ENCODE measurements around the gene NOVA2. TPM values are rescaled to one million over a fixed set of nuclear protein-coding genes. Genes with fewer than 3 reads are reported as not detected.

Gene NOVA2
- total RNA-seq, 1 experiment from 2014 or later: not detected

DNA sequence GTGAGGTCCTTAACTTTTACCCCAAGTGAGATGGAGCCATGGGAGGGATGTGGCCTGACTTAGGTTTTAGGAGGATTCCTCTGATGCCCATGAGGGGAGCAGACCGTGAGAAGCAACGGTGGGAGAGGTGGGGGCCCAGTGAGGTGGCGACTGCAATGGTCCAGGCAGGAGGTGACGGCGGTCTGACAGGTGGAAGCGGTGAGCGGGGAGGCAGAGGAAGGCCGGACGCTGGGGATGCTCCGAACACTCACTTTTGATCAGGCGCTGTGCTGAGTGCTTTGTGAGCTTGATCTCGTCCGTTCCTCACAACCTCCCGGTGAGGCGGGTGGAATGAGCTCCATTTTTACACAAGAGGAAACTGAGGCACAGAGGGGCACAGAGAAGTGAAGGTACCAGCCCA is 11.6 kb downstream of the NOVA2 start:
- no peak for DNase-seq (ENCODE audit: low read depth)

DNA sequence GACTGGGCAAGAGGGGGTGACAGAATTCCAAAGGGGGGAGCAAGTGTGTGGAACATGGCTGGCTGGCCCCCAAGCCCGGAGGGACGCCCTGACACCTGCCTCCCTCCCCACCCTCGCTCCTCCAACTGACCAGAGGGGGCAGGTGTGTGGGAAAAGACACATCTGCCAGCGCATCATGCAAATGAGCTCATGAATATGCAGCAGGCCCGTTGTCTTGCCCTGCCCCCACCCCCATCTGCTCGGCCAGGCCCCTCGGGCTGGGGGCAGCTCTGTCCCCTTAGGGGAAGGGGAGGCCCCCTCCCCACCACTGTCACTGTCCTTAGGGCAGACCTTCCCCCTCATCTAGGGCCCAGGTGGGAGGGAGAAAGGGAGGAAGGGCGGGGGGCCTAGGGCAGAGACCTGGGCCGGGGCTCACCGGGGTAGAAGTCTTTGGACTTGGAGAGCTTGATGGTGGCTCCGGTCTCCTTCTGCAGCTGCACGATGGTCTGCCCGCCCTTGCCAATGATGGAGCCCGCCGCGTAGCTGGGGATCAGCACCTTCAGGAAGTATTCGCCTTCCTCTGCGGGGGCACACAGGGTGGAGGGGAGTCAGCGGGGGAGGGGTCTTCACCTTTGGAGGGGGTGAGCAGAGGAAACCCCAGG is 12.9 kb downstream of the NOVA2 start:
- no peak for DNase-seq (ENCODE audit: low read depth)

DNA sequence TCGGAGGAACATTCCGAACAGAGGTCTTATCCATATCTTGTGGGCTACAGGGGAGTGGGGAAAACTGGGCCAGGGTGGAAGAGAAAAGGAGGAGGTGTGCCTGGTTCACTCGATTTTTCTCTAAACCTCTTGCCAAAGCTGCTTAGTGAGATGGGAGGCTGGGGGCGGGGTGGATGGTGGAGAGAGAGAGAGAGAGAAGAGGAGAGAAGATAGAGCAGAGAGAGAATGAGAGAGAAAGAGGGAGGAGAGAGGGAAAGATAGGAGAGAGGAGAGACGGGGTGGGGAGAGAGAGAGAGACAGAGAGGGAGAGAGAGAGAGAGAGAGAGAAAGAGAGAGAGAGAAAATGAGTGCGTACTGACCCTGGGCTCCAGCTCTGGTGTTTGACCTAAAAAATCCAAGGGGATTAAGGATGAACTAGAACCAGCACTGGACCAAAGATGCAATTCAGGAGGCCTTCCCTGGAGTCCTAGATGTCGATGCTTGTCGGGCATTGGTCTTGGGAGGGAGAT is 14.1 kb downstream of the NOVA2 start:
- DNase-seq (ENCODE audit: low read depth): no peak

DNA sequence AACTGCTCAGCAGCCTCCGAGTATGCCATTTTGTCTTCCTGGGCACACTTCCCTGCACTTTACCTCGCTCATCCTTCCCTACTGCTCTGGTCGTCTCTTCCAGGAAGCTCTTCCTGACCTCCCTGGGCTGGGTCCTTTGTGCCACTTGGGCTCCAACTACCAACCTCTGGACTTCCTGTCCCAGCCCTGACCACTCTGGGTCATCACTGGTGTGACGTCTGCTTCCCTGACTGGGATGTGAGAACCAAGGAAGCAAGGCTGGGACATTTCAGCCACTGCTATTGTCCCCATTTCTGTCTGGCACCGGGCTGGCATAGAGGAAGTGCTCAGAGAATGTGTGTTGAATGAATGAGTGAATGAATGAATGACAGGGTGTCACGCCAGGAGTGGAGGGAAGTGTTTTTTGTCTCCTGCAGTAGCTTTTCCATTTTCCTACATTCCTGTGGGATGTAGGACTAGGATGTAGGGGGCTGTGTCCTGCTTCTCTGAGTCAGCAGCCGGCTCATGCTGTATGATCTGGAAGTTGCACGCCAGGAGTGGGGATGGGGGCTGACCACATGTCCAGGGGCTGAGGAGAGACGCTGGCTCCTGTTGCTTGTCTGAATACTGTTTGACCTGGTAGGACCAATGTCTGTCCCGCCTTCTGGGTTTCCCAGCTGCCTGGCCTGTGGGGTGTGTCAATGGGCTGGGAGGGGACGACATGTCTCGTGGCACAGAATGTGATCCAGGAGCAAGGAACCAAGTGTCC is 14.7 kb downstream of the NOVA2 start:
- peak; percentile 28 for DNase-seq (ENCODE audit: low read depth)

DNA sequence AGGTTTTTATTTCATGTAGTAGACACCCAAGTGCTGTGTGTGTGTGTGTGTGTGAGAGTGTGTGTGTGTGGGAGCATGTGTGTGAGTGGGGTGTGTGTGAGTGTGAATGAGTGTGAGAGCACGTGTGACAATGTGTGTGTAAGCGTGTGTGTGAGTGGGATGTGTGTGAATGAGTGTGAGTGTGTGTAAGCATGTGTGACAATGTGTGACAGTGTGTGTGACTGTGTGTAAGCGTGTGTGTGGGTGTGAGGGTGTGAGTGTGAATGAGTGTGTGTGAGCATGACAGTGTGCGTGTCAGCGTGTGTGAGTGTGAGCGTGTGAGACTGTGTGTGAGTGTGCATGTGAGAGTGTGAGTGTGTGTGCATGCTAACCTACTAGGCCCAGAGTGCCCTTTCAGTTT is 15.3 kb downstream of the NOVA2 start:
- no peak for DNase-seq (ENCODE audit: low read depth)

DNA sequence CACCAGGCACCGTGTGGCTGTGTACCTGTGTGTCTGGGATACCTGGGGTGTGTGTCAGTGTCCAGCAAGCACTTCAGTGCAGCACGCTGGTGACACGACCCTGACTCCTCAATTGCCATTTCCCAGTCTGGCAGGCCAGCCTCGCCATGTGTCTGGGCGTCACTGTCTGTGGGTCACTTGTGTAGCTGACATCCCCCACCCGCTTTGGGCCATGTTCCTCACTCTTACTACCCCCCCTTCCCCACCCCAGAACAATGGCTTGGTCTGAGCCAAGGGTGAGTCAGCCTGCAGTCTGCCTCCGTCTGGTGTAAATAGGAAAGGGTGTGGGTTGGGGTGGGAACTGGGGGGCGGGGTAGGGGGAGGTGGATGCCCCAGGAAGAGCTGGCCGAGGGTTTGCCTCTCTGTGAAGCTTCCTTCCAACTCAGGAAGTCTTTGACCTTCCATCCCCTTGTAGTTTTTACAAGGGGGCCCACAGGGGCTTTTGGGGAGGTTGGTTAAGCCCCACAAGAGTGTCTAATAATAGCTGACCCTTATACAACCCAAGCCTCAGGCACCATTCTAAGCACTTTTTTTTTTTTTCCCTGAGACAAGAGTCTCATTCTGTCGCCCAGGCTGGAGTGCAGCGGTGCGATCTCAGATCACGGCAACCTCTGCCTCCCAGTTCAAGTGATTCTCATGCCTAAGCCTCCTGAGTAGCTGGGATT is 17.6 kb downstream of the NOVA2 start:
- DNase-seq (ENCODE audit: low read depth): peak; percentile 73

- no peak for DNase-seq (ENCODE audit: low read depth)
Observed at GRCh38 chr19:45954156-45954555, 19.5 kb downstream of the NOVA2 start.

- no peak for DNase-seq (ENCODE audit: low read depth)
Observed at GRCh38 chr19:45953676-45954075, 20.0 kb downstream of the NOVA2 start.

DNA sequence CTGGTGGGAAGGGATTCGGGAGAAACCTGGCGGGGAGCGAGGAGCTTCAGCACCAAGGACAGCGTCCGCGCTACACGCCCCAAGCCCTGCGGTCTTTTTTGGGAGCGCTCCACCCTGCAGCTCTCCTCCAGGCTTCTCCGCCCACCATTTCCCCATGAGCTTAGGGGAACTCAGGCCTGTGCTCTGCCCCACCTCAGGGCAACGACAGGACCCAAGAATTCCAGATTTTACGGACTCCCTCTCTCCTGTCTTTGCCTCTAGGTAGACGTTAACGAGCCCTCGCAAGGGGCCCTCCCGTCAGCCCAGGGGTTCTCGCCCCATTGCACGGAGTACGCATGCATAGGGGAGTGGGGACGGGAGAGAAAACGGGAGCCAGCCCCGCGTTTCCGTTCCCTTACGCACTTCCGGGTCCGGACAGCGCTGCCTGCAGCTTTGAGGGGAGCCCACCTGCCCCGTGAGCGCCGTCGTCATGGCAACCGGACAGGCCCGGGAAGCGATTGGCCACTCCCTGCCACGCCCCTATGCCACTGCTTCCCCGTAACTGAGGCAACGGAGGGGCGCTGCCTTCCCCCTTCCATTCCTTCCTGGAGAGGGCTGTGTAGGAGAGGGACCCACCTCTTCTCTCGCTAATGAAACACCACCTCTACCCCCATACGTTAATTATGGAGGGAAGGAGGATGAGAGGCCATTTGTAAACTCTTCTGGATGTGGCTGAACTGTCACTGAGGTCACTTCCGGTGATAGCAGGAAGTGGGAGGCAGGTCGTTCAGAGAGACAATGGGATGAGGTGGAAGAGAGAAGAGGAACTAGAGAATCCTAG is 20.8 kb downstream of the NOVA2 start:
- peak; percentile 59 for DNase-seq (ENCODE audit: low read depth)

GRCh38 chr19:45952341-45952685 is 21.4 kb downstream of the NOVA2 start:
- DNase-seq (ENCODE audit: low read depth): no peak

DNA sequence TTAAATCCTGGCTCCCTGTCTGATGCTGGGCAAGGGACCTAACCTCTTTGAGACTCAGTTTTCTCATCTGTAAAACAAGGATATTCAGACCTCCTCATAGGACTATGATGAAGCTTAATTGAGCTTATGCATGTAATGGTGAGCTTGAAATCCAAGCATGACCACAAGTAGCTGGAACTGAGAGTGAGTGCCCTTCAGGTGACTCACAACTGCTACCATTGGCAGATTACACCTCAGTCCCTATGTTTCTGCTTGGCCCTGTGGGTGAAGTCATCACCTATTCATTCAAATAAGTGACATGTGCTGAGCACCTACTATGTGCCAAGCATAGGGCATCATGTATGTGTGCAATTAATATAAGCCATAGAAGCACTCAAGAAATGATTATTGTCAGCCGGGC is 25.7 kb downstream of the NOVA2 start:
- no peak for DNase-seq (ENCODE audit: low read depth)

- no peak for DNase-seq (ENCODE audit: low read depth)
Observed at GRCh38 chr19:45940515-45940805, 33.2 kb downstream of the NOVA2 start.

GRCh38 chr19:45939792-45940514 is 33.7 kb downstream of the NOVA2 start:
- no peak for DNase-seq (ENCODE audit: low read depth)

GRCh38 chr19:45938733-45939319 is 34.8 kb downstream of the NOVA2 start:
- DNase-seq (ENCODE audit: low read depth): no peak

- DNase-seq (ENCODE audit: low read depth): no peak
Observed at GRCh38 chr19:45935267-45935666, 38.4 kb downstream of the NOVA2 start.

DNA sequence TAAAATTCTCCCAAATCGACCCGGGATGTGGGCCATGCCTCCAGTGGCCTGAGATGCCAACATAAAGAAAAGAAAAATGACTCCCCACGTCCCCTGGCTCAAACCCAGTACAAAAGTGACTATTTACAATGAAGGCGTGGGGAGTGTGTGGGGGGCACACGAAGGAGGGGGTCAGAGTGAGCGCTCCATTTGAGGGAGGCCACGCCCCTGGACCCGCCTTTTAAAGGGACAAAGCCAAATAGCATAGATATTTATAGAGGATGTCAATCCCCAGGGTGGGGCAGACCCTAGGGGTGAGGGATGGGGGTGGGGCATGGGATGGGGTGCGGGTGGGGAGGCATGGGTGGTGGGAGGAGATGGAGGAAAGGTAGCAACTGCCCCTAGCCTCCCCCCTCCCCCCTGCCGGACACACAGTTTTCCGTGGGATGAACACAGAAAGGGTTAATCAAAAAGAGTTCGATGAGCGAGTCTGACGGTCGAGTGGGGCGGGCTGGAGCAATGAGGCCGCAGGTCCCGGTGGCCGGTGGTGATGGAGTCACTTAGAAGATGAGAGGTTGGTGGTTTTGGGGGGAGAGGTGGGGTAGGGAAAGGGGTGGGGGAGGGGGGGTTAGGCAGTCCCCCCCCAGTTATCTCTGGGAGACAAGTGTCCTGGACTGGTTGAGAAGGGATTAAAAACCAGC is 39.0 kb downstream of the NOVA2 start:
- no peak for DNase-seq (ENCODE audit: low read depth)

DNA sequence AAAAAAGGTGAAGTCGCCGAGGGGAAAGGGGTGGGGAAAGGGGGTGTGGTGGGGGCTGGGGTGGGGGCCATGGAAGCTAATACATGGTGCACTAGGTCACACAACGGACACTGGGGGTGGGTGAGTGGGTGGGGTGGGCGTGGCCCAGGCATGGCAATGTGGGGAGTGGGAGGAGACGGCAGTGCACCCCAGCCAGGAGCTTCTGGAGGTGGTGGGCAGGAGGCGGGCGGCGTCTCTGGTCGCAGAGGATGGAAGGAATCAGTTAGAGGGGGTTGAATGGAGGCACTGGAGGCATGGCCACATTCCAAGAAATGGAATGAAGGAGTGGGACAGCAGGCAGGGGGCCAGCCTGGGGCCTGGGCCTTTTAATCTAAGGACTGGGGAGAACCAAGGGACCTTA is 39.9 kb downstream of the NOVA2 start:
- no peak for DNase-seq (ENCODE audit: low read depth)

DNA sequence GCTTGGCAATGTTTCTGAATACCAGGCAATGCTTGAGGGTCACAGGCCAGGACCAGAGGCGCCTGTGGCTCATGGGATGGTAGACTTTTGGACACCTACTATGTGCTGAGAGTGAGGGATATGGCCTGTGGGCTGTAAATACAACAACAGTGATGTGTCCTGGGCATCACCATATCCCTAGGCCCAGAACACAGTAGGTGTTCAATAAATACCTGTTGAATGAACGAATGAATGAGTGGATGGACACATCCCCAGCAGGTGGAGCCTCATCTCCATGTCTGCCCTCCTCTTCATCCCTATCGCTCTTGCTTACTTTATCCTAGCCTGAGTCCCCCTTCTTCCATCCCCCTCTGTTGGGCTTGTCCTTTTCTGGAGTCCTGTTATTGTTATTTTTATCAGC is 42.6 kb downstream of the NOVA2 start:
- DNase-seq (ENCODE audit: low read depth): no peak

- no peak for DNase-seq (ENCODE audit: low read depth)
Observed at GRCh38 chr19:45929247-45929646, 44.4 kb downstream of the NOVA2 start.

DNA sequence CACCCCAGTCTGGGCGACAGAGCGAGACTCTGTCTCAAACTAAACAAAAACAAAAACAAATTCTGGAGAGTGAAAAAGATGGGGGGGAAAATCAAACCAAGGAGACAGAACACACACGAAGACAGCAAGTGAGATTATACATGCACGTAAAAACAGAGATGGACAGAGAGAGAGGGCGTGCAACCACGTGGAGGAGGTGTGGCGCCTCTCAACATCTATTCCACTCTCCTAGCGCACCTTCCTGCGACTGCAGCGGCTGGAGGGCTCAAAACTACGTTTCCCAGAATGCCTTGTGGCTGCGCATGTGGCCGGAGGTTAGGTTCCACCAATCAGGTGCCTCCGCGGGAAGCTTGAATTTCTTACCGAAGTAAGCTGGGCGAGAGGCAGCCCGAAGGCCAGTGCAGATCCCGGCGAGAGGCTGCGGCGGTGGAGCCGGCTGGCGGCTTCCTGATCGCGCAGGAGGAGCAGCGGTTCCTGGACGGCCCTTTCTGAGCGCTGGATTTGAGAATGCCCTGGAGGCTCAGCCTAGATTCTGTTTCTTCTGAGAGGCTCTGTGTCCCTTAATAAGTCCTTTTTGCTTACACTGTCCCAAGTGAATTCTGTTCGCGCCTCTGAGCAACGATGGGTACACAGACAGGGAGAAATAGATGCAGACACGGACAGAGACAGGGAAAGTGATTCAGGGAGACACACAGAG is 46.0 kb downstream of the NOVA2 start:
- DNase-seq (ENCODE audit: low read depth): peak; percentile 88
